OCI-M1 (cell line): ENCODE measurements around the gene ATF6.

Source experiments
- DNase-seq: peaks from one replicate; lab custom pipeline; 2025; lab: John Stamatoyannopoulos, UW

Gene ATF6

GRCh38 chr1:161943737-161944136 is 177.6 kb downstream of the ATF6 start:
- no peak for DNase-seq

- DNase-seq, result no peak
These were observed 178.3 kb downstream of the ATF6 start for GRCh38 chr1:161944381-161944780.

- peak; percentile 11 for DNase-seq
These were observed 179.4 kb downstream of the ATF6 start for GRCh38 chr1:161945306-161946060.

GRCh38 chr1:161946071-161946987 is 180.2 kb downstream of the ATF6 start:
- no peak for DNase-seq

GRCh38 chr1:161948435-161948834 is 182.3 kb downstream of the ATF6 start:
- DNase-seq, result no peak

- DNase-seq, result no peak
These were observed 183.4 kb downstream of the ATF6 start for GRCh38 chr1:161949548-161949947.

GRCh38 chr1:161950377-161950776 is 184.3 kb downstream of the ATF6 start:
- no peak for DNase-seq

GRCh38 chr1:161951646-161952045 is 185.5 kb downstream of the ATF6 start:
- no peak for DNase-seq

- DNase-seq, result peak; percentile 41
These were observed 186.6 kb downstream of the ATF6 start for GRCh38 chr1:161952607-161953172.

- peak; percentile 77 for DNase-seq
These were observed 187.3 kb downstream of the ATF6 start for GRCh38 chr1:161953256-161953920.

- DNase-seq, result peak; percentile 50
These were observed 187.9 kb downstream of the ATF6 start for GRCh38 chr1:161954050-161954449.

- no peak for DNase-seq
These were observed 188.3 kb downstream of the ATF6 start for GRCh38 chr1:161954466-161954865.

- no peak for DNase-seq
These were observed 189.5 kb downstream of the ATF6 start for GRCh38 chr1:161955606-161956005.

GRCh38 chr1:161956097-161956496 is 190.0 kb downstream of the ATF6 start:
- DNase-seq, result no peak

- DNase-seq, result no peak
These were observed 190.8 kb downstream of the ATF6 start for GRCh38 chr1:161956930-161957329.

GRCh38 chr1:161958425-161958824 is 192.3 kb downstream of the ATF6 start:
- DNase-seq, result no peak

GRCh38 chr1:161962091-161962887 is 196.2 kb downstream of the ATF6 start:
- peak; percentile 9 for DNase-seq

- DNase-seq, result no peak
These were observed 199.9 kb downstream of the ATF6 start for GRCh38 chr1:161966067-161966466.

GRCh38 chr1:161970036-161970435 is 203.9 kb downstream of the ATF6 start:
- DNase-seq, result no peak

- no peak for DNase-seq
These were observed 204.5 kb downstream of the ATF6 start for GRCh38 chr1:161970633-161971032.

GRCh38 chr1:161972828-161973227 is 206.7 kb downstream of the ATF6 start:
- DNase-seq, result no peak
